Measurements from ENCODE around the gene SLC39A13.

DNA sequence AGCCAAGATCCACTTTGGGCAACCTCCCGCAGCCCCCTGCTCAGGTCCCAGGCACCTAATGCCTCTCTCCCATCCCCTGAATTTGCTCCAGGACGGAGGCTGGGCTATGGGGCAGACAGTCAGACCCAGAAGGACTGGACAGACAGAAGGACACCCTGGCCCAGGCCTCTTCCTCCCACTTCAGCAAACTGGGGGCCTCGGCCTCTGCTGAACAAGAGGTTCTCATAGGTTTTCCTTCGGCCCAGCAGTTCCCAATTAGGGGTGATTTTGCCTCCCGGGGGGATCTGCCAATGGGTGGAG, 33.7 kb upstream of the SLC39A13 start:
- TF ChIP-seq POLR2A (IDR thresholded peaks at IDR 0.05; ENCODE audit: low read depth, low read length) (no peak), TAF1 (IDR thresholded peaks at IDR 0.05; ENCODE audit: borderline replicate concordance, low read depth, low read length) (no peak)

Measured in GM12892 (cell line).